Brain microvascular endothelial cell (primary cell): Measurements from ENCODE around the gene NDEL1.

Experiments
- DNase-seq: peaks from one replicate; pipeline ENCODE4 v3.0.0-alpha.2; 2020
- H3K27ac ChIP-seq: fragments of 250-450 bp; sonication (Bioruptor Pico); 2 replicates; pipeline ENCODE4 v1.5.1; 2020; ENCODE audit warnings: mild to moderate bottlenecking, moderate library complexity
- H3K27me3 ChIP-seq: fragments of 250-450 bp; sonication (Bioruptor Pico); replicated peaks from 2 replicates; pipeline ENCODE4 v1.5.1; 2020; ENCODE audit warnings: mild to moderate bottlenecking
- H3K36me3 ChIP-seq: fragments of 250-450 bp; sonication (Bioruptor Pico); replicated peaks from 2 replicates; pipeline ENCODE4 v1.5.1; 2020; ENCODE audit warnings: mild to moderate bottlenecking
- H3K4me3 ChIP-seq: 2 replicates; pipeline ENCODE4 v1.5.1; 2011; ENCODE audit warnings: low read depth, mild to moderate bottlenecking, control low read depth, low read length, moderate library complexity
- in situ Hi-C: cut with HindIII; loops from 2 replicates; pipeline ENCODE4 v1.10.0; 2017; ENCODE audit warnings: low sequenced_read_pairs, low pct_ligation_motif_present
- TF ChIP-seq, protein P1 (sequence below): IDR thresholded peaks from 2 replicates; pipeline ENCODE4 v1.5.1; 2011; ENCODE audit warnings: low read depth, mild to moderate bottlenecking, moderate library complexity, low read length, control low read depth, inconsistent platforms; ENCODE audit errors: missing control alignments

Gene NDEL1

GRCh38 chr17:8470447-8471047, 34.9 kb downstream of the NDEL1 start:
- H3K4me3 ChIP-seq: no peak overlapping the region
- in situ Hi-C loops: no loop called here
- no peak for DNase-seq
- TF ChIP-seq, protein P1, sequence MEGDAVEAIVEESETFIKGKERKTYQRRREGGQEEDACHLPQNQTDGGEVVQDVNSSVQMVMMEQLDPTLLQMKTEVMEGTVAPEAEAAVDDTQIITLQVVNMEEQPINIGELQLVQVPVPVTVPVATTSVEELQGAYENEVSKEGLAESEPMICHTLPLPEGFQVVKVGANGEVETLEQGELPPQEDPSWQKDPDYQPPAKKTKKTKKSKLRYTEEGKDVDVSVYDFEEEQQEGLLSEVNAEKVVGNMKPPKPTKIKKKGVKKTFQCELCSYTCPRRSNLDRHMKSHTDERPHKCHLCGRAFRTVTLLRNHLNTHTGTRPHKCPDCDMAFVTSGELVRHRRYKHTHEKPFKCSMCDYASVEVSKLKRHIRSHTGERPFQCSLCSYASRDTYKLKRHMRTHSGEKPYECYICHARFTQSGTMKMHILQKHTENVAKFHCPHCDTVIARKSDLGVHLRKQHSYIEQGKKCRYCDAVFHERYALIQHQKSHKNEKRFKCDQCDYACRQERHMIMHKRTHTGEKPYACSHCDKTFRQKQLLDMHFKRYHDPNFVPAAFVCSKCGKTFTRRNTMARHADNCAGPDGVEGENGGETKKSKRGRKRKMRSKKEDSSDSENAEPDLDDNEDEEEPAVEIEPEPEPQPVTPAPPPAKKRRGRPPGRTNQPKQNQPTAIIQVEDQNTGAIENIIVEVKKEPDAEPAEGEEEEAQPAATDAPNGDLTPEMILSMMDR: no peak
- H3K27me3 ChIP-seq: no peaks in the 10 kb centered on the region
- no peak overlapping the region for H3K27ac ChIP-seq
- peaks cover 72% of the 10 kb centered on the region for H3K36me3 ChIP-seq

- H3K4me3 ChIP-seq: no peak overlapping the region
- TF ChIP-seq, protein P1: no peak
- in situ Hi-C loops: no loop called here
- no peaks in the 10 kb centered on the region for H3K27me3 ChIP-seq
- no peak for DNase-seq
- no peak overlapping the region for H3K27ac ChIP-seq
- H3K36me3 ChIP-seq: peaks cover 83% of the 10 kb centered on the region
Observed at GRCh38 chr17:8472663-8473062, 37.0 kb downstream of the NDEL1 start.

- in situ Hi-C loops: no loop called here
- no peak overlapping the region for H3K4me3 ChIP-seq
- DNase-seq: no peak
- TF ChIP-seq, protein P1: no peak
- H3K27ac ChIP-seq: no peak overlapping the region
- H3K27me3 ChIP-seq: no peaks in the 10 kb centered on the region
- H3K36me3 ChIP-seq: peaks cover 83% of the 10 kb centered on the region
Observed at GRCh38 chr17:8473451-8474192, 37.9 kb downstream of the NDEL1 start.

DNA sequence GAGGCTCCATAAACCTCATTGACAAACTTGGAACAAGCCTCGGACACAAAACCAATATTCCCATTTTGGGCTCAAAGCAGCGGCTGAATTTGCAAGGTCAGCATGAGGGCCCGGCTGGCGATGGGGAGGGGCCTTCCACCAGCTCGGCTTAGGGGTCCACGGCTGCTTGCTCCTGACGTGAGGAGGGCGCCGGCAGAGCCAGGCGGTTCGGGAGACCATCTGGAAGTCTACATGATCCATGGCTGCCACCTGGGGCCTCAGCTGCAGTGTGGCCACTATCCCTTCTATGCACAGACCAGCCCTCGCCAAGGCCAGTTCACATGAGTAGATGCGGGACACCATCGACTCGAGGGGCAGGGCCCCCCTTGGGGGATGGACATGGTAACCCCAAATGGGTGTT, 39.1 kb downstream of the NDEL1 start:
- in situ Hi-C loops: no loop called here
- DNase-seq: no peak
- TF ChIP-seq, protein P1: no peak
- H3K27ac ChIP-seq: no peak overlapping the region
- peaks cover 87% of the 10 kb centered on the region for H3K36me3 ChIP-seq
- no peak overlapping the region for H3K4me3 ChIP-seq
- H3K27me3 ChIP-seq: no peaks in the 10 kb centered on the region

DNA sequence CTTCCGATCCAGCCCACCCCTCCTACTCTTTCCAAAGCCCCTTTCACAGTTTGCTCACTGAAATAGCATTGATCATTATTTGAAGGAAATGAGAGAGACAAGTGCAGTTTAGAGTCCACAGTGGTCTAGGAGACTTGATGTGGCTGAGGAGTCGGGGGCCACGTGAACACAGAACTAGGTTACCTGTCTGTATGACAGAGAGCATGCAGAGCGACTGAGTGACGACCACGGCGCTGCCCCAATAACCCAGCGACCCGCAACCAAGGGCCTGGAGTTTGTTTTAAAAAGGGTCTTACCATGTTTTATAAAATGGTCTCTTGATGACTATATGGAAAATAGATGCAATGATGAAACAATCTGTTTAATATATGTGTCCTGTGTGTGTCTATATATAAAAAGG, 39.5 kb downstream of the NDEL1 start:
- Histone ChIP-seq H3K4me3 (no peak overlapping the region), H3K36me3 (peaks cover 90% of the 10 kb centered on the region), H3K27ac (no peak overlapping the region), H3K27me3 (no peaks in the 10 kb centered on the region)
- TF ChIP-seq, protein P1: no peak
- in situ Hi-C loops: no loop called here
- no peak for DNase-seq
